NB4 (cell line): ENCODE data around the gene SIRT7.

Source experiments
- DNase-seq: peaks from one replicate; pipeline ENCODE4 v3.0.0; 2010; ENCODE audit warnings: low read depth
- H3K4me3 ChIP-seq: one replicate; pipeline ENCODE4 v1.5.1; 2011; ENCODE audit warnings: mild to moderate bottlenecking, low read depth, low read length, moderate library complexity
- MYC ChIP-seq: IDR thresholded peaks from 2 replicates; pipeline ENCODE4 v1.6.1; 2011; ENCODE audit warnings: low read depth, low read length
- POLR2A ChIP-seq: IDR thresholded peaks from 2 replicates; pipeline ENCODE4 v1.6.1; 2011; ENCODE audit warnings: mild to moderate bottlenecking; ENCODE audit not compliant: insufficient read length; ENCODE audit errors: extremely low read depth
- TF ChIP-seq, protein P1 (sequence below): IDR thresholded peaks from 2 replicates; pipeline ENCODE4 v1.6.1; 2011; ENCODE audit warnings: low read depth, low read length
- TF ChIP-seq, protein P2 (sequence below): IDR thresholded peaks from one replicate; pipeline ENCODE4 v1.5.1; 2012; ENCODE audit warnings: low read depth, low read length

The SIRT7 gene

DNA sequence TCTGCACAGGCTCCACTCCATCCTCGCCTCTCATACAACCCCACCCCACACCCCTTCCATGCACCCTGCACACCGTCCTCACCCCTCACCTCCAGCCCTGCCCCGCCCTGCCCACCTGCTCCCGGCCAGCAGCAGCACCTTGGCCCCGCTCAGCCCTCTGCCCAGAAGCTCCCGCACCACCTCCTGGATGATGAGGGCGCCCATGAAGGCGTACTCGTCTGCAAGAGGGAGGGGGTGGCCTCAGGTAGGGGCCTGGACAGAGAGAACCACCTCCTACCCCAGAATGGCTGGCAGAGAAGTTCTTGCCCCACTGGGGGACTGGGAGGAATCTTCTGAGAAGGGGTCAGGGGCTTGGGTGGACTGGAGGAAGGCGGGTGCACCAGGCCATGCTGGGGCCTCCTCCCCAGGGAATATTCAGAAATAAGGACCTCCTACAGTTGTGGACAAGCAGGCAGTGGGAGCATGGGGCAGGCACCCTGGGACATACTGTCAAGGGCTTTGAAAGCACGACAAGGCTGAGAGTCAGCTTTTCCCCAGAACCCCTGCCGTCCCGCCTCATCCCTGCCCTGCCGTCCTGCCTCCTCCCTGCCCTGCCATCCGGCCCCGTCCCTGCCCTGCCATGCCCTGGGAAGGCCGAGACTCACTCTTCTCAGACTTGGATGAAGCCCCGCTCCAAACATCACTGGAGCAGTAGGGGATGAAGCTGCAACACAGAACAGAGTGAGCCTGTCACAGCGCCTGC is 39.9 kb upstream of the SIRT7 start:
- no peak for DNase-seq
- TF ChIP-seq POLR2A (no peak), MYC (no peak)
- TF ChIP-seq, protein P1, sequence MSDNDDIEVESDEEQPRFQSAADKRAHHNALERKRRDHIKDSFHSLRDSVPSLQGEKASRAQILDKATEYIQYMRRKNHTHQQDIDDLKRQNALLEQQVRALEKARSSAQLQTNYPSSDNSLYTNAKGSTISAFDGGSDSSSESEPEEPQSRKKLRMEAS = no peak
- TF ChIP-seq, protein P2, sequence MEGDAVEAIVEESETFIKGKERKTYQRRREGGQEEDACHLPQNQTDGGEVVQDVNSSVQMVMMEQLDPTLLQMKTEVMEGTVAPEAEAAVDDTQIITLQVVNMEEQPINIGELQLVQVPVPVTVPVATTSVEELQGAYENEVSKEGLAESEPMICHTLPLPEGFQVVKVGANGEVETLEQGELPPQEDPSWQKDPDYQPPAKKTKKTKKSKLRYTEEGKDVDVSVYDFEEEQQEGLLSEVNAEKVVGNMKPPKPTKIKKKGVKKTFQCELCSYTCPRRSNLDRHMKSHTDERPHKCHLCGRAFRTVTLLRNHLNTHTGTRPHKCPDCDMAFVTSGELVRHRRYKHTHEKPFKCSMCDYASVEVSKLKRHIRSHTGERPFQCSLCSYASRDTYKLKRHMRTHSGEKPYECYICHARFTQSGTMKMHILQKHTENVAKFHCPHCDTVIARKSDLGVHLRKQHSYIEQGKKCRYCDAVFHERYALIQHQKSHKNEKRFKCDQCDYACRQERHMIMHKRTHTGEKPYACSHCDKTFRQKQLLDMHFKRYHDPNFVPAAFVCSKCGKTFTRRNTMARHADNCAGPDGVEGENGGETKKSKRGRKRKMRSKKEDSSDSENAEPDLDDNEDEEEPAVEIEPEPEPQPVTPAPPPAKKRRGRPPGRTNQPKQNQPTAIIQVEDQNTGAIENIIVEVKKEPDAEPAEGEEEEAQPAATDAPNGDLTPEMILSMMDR = no peak
- no peak overlapping the region for H3K4me3 ChIP-seq

DNA sequence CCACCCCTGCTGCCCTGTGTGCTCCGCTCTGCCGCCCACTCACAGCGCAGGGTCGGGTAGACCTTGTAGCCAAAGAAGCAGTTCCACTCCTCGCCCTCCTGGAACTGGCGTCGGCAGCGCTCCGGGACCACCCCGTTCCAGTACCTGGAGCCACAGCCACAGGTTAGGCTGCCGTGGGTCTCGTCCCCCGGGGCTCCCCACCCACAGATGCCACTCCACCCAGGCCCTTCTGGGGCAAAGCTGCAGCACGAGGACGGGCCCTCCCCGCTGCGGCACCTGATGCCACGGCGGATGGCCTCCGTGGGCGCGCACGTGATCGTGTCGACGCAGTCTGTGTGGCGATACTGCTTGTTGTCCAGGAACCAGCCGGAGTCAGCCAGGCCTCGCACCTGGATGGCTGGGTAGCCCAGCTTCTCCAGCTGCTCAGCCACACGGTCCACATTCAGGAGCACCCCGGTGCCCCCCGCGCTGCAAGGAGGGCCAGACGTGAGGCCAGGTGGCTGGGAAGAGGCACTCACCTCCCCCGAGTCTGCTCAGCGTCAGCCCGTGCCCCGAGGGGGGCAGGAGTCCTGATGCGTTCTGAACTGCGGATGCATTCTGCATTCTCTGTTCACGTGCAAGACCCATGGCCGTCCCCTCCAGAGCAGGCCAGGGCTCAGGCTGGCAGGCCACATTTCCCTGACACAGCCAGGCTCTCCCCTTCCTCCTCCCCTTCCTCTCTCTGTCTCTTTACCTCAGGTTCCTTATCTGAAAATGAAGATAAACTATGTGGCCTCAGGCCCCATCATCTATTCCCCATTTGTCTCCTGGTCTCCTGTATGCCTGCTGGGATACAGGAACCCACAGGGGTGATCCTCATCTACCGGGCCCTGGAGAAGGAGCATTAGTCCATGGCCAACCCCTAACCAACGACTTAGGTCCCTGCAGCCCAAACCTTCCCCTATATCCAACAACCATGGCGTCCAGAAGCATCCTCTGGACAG is 38.9 kb upstream of the SIRT7 start:
- DNase-seq = no peak

DNA sequence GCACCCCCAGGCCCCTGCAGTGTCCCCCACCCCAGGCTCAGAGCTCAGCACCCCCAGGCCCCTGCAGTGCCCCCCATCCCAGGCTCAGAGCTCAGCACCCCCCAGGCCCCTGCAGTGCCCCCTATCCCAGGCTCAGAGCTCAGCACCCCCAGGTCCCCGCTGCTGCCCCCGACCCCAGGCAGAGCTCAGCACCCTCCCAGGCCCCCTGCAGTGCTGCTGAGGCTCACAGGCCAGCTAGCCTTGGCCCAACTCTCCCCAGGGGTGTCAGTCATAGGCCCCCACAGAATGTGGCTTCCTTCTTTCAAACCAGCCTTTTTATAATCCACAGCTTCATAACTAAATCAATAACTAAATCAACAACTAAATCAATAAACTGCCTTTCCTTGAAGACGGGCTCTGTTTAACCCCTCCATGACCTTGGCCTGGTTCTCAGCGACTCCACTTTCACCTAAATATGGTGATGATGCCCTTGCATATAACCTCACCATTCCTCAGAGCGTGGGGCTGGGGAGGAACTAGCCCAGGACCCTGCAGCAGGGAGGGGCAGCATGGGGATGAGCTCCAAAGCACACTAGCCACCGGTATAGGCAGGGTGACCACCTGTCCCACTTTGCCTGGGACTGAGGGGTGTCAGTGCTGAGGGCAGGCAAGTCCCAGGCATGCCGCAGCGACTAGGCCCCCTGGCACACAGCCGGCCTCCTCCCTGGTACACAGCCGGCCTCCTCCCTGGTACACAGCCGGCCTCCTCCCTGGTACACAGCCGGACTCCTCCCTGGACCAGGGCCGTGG is 38.0 kb upstream of the SIRT7 start:
- DNase-seq = no peak
- no peak overlapping the region for H3K4me3 ChIP-seq
- TF ChIP-seq POLR2A (no peak), MYC (no peak)
- TF ChIP-seq, protein P1 = no peak
- TF ChIP-seq, protein P2 = no peak

More for the DNA sequence above, 38.9 kb upstream of the SIRT7 start:
- no peak overlapping the region for H3K4me3 ChIP-seq
- no peak for TF ChIP-seq MYC
- no peak for TF ChIP-seq POLR2A
- TF ChIP-seq, protein P2 = no peak
- TF ChIP-seq, protein P1 = no peak

DNA sequence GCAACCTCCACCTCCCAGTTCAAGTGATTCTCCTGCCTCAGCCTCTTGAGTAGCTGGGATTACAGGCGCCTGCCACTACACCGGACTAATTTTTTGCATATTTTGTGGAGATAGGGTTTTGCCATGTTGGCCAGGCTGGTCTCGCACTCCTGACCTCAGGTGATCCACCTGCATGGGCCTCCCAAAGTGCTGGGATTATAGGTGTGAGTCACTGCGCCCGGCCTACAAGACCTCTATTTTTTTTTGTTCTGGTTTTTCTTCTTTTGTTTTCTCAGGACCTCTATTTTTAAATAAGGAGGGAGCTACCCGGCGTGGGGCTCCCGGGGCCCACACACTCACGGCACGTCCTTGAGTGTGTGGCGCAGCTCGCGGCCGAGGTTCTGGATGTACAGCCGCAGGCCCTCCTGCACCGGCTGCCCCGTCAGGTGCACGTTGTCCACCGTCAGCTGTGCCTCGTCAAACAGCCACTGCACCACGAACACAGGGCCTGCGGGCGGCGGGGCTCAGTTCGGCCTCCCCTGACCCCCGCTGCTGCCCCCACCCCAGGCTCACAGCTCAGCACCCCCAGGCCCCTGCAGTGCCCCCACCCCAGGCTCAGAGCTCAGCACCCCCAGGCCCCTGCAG is 37.2 kb upstream of the SIRT7 start:
- H3K4me3 ChIP-seq = no peak overlapping the region
- DNase-seq = no peak
- TF ChIP-seq, protein P2 = no peak
- TF ChIP-seq, protein P1 = no peak
- TF ChIP-seq POLR2A (no peak), MYC (no peak)
